Measurements from ENCODE around the gene FANCC.

DNA sequence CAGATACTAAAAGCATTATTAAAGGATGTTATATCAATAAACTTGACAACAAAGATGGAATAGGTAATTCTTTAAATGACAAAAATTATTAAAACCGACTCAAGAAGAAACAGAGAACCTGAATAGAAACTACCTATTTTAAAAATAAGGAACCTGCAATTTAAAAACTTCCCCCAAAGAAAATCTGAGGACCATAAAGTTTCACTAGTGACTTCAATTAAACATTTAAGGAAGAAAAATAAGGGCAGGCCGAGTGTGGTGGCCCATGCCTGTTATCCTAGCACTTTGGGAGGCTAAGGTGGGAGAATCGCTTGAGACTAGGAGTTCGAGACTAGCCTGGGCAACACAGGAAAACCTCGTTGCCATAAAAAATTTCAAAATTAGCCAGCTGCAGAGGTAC, 99.6 kb downstream of the FANCC start:
- TF ChIP-seq, protein P1, sequence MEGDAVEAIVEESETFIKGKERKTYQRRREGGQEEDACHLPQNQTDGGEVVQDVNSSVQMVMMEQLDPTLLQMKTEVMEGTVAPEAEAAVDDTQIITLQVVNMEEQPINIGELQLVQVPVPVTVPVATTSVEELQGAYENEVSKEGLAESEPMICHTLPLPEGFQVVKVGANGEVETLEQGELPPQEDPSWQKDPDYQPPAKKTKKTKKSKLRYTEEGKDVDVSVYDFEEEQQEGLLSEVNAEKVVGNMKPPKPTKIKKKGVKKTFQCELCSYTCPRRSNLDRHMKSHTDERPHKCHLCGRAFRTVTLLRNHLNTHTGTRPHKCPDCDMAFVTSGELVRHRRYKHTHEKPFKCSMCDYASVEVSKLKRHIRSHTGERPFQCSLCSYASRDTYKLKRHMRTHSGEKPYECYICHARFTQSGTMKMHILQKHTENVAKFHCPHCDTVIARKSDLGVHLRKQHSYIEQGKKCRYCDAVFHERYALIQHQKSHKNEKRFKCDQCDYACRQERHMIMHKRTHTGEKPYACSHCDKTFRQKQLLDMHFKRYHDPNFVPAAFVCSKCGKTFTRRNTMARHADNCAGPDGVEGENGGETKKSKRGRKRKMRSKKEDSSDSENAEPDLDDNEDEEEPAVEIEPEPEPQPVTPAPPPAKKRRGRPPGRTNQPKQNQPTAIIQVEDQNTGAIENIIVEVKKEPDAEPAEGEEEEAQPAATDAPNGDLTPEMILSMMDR (IDR thresholded peaks at IDR 0.05; ENCODE audit: control extremely low read depth in 1 of 3, insufficient read depth in 1 of 3, low read depth in 1 of 3, low read length in 3 of 3), result no peak
- TF ChIP-seq CBX8 (IDR thresholded peaks at IDR 0.05; ENCODE audit: borderline replicate concordance, low read depth, low read length) (no peak), SIN3A (conservative IDR thresholded peaks at IDR 0.05 in 1 of 2, IDR thresholded peaks at IDR 0.05 in 1 of 2; ENCODE audit: low read depth in 1 of 2, low read length in 2 of 2) (no peak), BRCA1 (IDR thresholded peaks at IDR 0.05; ENCODE audit: low read depth, low read length) (no peak), TEAD4 (IDR thresholded peaks at IDR 0.05; ENCODE audit: low read depth, low read length) (no peak), POLR2A (IDR thresholded peaks at IDR 0.05; ENCODE audit: control extremely low read depth in 1 of 2, low read depth in 2 of 2, low read length in 2 of 2) (no peak), ZNF274 (IDR thresholded peaks at IDR 0.05; ENCODE audit: borderline replicate concordance, extremely low read depth, low read length) (no peak)
- TF ChIP-seq, protein P2, sequence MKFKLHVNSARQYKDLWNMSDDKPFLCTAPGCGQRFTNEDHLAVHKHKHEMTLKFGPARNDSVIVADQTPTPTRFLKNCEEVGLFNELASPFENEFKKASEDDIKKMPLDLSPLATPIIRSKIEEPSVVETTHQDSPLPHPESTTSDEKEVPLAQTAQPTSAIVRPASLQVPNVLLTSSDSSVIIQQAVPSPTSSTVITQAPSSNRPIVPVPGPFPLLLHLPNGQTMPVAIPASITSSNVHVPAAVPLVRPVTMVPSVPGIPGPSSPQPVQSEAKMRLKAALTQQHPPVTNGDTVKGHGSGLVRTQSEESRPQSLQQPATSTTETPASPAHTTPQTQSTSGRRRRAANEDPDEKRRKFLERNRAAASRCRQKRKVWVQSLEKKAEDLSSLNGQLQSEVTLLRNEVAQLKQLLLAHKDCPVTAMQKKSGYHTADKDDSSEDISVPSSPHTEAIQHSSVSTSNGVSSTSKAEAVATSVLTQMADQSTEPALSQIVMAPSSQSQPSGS (IDR thresholded peaks at IDR 0.05; ENCODE audit: low read length), result no peak
- TF ChIP-seq, protein P3, sequence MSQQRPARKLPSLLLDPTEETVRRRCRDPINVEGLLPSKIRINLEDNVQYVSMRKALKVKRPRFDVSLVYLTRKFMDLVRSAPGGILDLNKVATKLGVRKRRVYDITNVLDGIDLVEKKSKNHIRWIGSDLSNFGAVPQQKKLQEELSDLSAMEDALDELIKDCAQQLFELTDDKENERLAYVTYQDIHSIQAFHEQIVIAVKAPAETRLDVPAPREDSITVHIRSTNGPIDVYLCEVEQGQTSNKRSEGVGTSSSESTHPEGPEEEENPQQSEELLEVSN (IDR thresholded peaks at IDR 0.05), result no peak
- TF ChIP-seq, protein P4, sequence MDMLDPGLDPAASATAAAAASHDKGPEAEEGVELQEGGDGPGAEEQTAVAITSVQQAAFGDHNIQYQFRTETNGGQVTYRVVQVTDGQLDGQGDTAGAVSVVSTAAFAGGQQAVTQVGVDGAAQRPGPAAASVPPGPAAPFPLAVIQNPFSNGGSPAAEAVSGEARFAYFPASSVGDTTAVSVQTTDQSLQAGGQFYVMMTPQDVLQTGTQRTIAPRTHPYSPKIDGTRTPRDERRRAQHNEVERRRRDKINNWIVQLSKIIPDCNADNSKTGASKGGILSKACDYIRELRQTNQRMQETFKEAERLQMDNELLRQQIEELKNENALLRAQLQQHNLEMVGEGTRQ (IDR thresholded peaks at IDR 0.05; ENCODE audit: low read length), result no peak
- TF ChIP-seq, protein P5, sequence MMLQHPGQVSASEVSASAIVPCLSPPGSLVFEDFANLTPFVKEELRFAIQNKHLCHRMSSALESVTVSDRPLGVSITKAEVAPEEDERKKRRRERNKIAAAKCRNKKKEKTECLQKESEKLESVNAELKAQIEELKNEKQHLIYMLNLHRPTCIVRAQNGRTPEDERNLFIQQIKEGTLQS (IDR thresholded peaks at IDR 0.05; ENCODE audit: insufficient read depth, low read depth, low read length), result no peak
